GM21367 (cell line): Measurements from ENCODE around the gene CDC42BPB.
"Not testable (repeated sequence)": the region's sequence is repeated elsewhere in the genome, so short reads cannot be mapped to it uniquely, and the experiment has no call there.

Source experiments
- ATAC-seq: cut with Tn5 transposase; IDR thresholded peaks from one replicate; pipeline ENCODE4 v1.9.1; 2021; ENCODE audit not compliant: unreplicated experiment

The CDC42BPB gene

DNA sequence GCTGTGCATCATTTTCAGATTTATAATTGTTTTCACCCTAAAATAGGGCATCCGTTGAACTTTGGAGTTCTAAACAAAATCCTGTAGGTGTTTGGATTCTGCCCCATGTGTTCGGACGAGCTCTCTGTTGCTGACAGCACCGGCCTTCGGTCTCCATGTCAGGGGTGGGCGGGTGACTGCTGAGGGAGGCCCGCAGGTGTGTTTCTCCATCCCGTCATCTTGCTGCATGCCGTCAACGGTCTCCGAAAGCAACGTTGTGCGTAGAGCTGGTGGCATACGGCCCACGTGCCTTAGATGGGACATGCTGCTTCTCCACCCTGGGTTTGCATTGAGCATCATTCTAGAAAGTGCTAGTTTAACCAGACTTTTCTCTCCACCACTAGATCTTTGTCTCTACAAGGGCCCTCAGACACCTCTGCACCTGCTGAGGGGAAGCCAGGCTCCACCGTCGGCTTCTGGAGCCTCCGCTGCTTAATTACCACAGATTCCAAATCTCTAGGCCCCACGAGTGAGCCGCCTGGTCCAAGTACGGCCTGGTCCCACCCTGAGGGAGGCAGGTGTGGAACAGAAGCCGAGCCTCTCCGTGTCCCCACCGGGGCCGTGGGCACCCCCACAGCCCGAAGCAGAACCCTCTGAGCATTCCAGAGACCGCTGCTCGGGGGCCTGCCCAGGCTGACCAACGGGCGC lies 150.6 kb downstream of the CDC42BPB start:
- ATAC-seq, result no peak

DNA sequence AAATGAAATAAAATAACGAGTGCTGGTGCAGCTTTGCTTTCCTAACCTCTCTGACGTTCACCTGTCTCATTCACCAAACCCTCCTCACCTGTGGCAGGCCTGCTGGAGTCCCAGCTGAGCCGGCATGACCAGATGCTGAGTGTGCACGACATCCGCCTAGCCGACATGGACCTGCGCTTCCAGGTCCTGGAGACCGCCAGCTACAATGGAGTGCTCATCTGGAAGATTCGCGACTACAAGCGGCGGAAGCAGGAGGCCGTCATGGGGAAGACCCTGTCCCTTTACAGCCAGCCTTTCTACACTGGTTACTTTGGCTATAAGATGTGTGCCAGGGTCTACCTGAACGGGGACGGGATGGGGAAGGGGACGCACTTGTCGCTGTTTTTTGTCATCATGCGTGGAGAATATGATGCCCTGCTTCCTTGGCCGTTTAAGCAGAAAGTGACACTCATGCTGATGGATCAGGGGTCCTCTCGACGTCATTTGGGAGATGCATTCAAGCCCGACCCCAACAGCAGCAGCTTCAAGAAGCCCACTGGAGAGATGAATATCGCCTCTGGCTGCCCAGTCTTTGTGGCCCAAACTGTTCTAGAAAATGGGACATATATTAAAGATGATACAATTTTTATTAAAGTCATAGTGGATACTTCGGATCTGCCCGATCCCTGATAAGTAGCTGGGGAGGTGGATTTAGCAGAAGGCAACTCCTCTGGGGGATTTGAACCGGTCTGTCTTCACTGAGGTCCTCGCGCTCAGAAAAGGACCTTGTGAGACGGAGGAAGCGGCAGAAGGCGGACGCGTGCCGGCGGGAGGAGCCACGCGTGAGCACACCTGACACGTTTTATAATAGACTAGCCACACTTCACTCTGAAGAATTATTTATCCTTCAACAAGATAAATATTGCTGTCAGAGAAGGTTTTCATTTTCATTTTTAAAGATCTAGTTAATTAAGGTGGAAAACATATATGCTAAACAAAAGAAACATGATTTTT lies 151.9 kb downstream of the CDC42BPB start:
- no peak for ATAC-seq

DNA sequence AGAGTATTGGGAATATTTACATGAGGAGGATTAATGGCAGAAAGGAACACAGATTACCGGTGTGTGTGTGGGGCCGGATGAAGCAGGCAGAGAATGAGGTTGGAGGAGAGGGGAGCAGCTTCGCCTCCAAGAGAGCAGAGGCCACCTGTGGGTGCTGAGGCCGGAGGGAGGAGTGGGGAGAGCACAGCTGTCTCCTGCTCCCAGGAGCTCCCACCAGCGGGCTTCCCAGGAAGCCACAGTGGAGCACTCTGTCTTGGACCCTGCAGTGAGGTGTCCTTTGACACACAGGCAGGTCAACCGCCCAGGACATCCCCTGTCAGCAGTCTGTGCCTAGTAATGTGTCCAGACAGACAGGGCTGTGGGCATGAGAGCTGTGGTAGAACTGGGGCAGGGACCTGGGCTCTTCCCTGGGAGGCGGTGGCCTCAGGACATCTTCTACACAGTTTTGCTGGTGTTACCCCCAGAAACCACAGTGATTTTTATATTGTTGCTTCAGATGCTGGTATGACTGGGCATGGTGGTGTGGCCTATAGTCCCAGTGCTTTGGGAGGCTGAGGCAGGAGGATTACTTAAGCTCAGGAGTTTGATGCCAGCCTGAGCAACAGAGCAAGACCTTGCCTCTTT lies 153.3 kb downstream of the CDC42BPB start:
- no peak for ATAC-seq

DNA sequence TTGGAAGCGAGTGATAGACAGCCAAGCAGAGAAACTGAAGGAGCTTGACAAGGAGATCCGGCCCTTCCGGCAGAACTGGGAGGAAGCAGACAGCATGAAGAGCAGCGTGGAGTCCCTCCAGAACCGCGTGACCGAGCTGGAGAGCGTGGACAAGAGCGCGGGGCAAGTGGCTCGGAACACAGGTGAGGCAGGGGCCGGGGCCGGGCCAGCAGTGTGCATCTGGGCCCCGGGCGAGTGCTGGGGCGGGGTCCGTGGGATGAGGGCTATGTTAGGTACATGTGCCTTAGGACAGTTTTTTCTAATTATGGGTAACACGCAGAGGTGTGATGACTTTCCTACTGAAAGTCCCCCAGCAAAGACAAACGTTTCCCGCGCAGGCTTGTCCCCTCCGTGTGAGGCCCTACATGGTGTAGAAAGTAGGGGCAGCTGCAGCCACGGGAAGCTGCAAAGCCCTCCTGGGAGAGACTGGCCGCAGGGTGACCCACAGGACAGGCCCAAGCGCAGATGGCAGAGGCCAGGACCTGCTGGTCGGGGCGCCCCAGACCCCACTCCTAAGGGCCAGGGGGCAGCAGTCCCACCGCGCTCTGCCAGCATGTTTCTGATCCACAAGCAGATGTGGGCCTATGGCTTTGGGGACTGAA lies 154.0 kb downstream of the CDC42BPB start:
- ATAC-seq, result no peak

DNA sequence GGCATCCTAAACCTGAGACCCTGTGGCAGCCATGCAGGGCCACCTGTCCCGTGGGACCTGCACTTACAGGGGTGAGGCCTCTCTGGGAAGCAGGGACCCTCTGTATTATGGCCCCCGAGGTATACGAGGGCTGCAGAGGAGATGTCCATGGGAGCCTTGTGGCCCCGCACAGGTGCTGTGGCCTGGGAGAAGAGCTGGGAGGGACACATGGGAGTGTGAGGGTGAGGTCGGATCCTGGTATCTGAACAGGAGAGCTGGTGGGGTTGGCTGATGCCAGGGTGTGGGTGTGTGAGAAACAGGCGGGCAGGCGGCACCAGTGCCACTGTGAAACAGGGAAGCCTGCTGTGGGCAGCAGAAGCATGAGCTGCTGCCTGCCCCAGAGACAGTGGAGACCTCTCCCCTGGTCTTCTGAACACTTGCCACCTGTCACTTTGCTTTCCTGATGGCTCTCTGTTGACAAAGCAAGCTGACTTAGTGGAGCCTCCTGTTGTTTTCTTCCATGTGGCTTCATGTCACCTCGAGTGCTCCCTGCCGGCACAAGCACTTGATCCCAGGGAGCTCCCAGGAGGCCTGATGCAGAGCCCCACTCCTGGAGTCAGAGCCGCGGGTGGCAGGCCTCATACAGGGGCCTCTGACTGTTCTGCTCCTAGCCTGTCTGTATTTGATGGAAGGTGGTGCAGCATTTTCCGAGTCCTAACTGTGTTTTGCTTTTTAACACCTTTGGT lies 154.7 kb downstream of the CDC42BPB start:
- ATAC-seq, result no peak

DNA sequence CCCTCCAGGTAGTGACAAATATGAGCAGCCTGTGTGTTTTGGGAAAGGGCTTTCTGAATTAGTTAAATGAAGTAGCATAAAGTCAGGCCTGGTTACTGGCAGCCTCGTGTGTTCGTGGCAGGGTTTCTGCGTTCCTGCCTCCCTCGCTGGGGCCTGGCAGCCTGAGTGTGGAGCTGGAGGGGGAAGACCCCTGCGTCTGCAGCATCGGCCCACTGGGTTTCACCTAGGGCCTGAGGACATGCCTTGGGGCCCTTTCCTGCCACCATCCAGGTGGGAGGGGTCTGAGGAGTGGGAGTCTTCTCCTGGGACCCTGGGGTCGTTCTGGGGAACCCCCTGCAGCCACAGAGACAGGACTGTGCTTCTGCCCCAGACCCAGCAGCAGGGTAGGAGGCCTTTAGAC lies 155.3 kb downstream of the CDC42BPB start:
- ATAC-seq, result peak; percentile 5

DNA sequence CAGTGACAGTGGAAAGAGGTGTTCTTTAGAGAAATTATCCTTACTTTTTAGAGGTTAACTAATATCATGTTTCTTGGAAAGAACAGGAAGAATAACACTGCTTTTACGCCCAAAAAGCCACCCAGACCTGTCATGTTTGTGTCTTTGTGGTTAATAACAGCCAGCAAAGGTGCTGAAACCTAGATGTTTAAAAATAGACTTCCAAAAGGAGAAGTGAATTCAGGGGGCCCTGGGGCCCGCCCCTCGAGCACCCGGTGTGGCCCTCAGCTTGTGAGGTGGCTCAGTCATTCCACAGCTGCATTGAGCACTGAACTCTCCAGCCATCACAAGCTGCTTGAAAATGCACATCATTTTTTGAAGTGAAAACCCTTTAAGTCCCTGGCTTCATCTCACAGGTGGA lies 155.7 kb downstream of the CDC42BPB start:
- peak; percentile 59 for ATAC-seq

DNA sequence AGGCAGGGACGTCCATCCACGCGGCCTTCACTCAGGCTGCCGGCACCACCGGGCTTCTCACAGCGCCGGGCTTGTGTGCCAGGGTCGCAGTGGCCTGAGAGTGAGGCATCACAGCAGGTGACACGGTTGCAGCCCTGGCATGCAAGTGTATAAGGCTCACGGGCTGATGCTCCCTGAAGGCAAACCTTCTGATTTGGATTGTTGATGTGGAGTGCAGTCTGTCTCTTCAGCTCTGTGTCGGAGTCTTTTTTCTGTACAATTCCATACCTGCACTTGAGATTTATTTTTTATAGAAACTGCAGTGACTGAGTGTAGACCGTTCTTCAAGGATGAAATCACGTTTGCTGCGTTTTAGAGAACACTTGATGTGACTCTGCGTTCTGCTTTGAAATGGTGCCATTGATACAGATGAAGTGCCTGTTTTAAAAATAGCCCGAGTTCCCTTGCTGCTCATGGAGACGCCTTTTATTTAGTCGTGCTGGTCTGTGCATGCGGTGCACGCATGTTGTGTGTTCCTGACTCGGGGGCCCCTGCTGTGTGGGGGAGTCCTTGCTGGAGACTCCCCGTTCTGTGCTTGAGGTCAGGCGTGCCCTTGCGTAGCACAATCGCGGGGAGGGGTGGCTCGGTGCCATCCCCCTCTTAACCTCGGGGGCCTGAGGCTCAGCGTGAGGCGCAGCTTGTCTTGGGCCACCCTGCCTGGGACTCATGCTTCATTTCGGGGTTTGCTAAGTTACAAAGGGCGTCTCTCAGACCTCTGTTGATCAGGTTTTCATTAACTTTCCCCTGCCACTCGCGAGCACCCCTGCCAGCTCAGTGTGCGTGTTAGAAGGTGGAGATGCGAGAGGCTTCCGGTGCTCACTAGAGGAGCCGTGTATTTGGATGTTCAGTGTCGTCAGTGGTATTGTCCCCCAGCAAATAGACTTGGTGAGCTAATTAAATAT lies 156.4 kb downstream of the CDC42BPB start:
- peak; percentile 31 for ATAC-seq

DNA sequence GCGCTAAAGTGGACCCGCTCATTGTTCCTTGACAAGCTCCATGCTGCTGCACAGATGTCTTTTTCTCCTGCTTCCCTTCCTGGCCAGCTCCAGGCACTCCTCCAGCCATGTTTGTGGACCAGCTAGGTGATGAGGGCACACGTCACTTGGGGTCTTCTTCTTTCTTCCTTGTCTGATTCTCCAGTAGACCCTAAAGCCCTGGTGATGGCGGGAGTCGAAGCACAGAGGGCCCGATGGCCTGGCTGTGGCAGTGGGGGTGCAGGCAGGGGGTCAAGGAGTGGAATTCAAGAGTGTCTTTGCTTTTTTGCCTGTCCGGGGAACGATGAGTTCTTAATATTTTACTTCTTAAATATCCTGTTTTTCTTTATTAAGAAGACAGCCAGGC lies 157.8 kb downstream of the CDC42BPB start:
- no peak for ATAC-seq

DNA sequence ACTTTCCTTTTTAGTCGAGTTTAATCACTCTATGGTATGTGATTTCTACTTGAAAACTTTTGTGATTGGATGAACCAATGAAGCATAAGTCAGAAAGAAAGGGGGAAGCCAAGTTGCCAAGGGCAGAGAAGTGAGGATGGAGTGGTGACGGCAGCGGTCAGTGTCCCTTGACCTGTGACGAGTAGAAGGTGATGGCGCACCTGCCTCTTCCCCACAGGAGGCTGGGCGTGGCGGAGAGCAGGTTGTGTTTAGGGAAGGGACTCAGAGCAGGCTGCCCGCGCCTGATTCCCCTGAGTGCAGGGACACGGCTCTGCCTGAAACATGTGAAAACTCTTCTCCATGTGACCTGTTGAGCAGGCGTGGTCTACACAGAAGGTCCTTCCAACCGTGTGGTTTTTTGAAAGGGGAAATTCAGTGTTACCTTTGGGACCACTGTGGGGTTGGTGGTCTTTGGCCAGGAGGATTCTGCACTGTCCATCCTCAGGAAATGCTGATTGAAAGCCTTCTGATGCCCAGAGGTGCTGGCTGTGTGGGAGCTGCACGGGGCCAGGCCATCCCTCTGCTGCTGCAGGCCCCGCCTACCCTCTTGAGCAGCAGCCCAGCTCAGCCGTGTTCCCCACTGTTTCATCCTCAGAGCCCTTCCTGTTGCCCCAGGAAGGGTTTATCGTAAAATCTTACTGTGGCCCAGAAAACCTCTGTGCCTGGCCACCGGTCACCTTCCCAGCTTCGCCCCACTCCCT lies 158.4 kb downstream of the CDC42BPB start:
- no peak for ATAC-seq

DNA sequence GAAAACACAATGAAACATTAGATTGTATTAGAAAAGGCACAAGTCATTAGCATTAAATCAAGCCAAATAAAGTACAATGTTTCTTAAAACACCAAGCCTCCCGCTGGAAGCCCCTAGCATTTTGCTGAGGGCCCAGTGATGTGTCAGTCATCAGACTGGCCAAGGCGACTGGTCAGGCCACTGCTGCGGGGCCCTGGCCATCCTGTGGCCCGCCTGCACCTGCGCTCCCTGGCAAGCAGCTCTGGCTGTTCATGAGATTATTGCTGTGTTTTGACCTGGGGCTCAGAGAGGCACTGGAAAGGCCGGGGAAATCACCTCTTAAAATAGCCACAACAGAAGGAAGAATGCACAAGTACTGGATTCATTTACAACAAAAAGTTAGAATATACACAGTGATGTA lies 159.1 kb downstream of the CDC42BPB start:
- no peak for ATAC-seq

DNA sequence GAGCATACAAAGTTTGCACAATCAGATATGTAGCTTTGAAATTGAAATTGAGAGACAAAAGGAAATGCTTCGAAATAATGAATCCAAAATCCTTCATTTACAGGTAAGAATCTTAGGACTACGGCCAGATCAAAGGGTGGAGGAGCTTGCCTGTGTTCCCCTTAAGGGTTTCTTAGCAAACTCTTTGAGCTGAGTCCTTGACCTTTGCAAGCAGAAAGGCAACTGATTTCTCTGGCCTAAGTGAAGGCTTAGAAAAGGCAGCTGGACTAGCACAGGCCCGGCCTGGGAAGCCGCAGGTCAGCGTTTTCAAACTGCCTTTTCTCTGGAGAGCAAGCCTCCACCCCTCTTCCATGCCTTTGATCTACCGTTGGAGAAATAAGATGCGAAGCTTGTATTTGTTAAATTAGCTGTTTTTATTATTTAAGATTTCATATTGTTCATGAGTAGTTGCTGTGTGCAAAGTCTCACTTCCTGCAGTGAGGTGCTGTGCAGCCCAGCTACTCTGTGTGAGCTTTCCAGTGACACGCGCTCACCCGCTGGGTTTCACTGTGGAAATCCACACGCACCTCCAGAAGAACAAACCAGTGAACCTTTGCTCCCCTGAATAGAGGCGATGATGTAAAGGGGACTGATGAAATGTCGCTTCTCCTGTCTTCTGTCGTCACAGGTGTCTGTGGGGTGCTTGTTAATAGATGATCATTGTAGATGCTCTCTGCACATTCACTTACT lies 159.9 kb downstream of the CDC42BPB start:
- no peak for ATAC-seq

DNA sequence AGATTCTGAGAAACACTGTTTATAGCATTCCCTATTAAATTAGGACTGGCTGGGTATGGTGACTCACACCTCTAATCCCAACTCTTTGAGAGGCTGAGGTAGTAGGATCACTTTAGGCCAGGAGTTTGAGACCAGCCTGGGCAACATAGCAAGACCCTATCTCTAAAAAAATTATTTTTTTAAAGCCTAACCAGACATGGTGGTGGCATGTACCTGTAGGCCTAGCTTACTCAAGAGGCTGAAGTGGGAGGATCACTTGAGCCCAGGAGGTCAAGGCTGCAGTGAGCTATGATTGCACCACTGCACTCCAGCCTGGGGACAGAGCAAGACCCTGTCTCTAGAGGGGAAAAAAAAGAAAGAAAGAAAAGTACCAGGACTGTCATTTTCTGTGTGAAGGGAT lies 160.6 kb downstream of the CDC42BPB start:
- ATAC-seq, result not testable (repeated sequence)

DNA sequence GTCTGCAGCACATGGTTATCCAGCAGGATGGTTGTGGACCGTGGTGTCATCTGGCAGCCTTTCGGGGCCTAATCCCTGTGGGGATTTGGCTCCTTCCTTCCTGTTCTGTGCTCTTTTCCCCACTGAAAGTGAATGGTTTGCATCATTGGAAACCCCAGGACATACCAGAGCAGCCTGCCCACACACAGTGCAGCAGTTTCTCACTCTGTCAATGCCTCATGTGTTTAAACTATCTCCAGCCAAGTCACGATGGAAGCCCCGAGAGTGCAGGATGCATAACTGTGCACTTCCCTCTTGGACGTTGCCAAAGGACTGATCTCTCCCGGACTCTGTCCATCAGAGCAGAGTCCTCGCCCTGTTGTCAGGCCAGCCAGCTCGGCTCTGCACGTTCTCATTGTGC lies 163.9 kb downstream of the CDC42BPB start:
- no peak for ATAC-seq

DNA sequence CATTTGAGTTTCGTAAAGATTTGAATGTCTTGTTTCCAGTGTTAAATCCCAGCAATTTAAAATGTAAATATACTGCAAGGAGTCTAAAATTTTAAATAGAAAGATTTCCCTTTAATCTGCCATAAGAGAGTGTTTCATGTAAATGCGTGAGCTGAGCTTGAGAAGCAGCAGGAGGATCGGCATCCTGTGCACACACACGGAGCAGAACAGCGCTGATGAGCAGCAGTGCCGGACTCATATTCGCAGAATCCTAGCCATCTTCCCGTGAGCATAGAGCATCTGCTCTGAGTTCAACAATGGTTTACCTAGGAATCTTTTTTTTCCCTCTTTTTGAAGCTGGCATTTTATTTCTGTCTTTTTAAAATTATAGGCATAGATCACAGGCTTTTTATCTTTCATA lies 164.7 kb downstream of the CDC42BPB start:
- no peak for ATAC-seq

DNA sequence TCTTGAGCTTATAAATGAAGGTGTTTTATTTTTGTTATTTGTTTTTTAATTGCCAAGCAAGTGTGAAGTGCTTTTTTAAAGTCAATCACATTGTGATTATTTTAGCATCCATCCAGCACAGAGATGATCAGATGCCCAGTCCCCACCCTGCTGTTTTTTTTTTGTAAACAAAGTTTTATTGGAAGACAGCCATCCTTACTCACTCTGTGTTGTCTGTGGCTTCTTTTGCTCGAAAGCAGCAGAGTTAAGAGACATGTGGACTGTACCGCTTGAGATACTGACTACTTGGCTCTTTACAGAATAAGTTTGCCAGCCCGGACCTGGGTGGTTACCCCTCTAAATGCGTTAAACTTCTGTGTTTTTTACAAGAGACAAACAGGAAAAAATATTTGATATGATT lies 165.8 kb downstream of the CDC42BPB start:
- no peak for ATAC-seq

DNA sequence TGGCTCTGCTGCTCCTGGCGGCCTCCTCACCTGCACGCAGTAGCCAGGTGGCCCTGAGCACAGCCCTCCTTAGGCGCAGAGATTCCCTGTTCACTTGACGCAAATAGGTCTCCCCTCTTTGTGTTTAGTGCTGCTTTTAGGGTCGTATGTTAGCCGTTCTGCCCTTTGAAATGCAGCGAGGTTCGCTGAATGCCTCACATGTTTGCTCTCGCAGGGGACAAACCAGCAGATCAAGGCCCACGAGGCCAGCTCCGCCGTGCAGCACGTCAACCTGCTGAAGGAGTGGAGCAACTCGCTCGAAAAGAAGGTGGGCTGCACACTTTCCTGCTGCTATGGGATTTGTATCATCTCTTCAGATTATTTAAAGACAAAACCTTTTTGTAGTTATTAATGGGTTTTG lies 166.2 kb downstream of the CDC42BPB start:
- ATAC-seq, result no peak

DNA sequence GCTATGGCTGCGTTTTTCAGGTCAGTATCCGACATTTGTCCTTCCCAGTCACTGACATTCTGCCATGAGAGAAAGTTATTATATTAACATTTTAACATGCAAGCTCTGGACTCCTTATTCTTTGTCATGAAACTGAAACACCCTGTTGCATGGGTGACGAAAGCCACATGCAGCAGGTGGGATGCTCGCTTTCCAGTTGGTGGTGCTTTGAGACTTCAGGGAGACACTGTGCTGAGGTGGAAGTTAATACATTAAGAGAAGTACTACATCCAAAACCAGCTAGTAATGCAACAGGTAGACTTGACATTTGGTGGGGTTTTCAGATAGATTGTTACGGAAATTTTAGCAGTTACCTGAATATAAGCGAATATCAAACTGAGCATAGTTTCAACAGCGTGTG lies 167.7 kb downstream of the CDC42BPB start:
- no peak for ATAC-seq
